Pancreas (tissue), 10 donors: Measurements from ENCODE around the gene HOXB4. TPM values are rescaled to one million over a fixed set of nuclear protein-coding genes. Genes with fewer than 3 reads are reported as not detected.
A peak's percentile ranks its signal among the peaks of the same experiment; 100 is the strongest.

Experiments used
- ATAC-seq, 4 donors: fragments of 200-7000 bp; cut with Tn5 transposase; one replicate each; pipeline versions ENCODE4 v1.8.0 to v1.9.1; 2020; ENCODE audit warnings: mild to moderate bottlenecking in 4 of 4, moderate library complexity in 4 of 4
- DNase-seq, 6 donors: peaks; one replicate each; pipeline ENCODE4 v3.0.0-alpha.2; 2020
- FAIRE-seq: peaks from 2 replicates; lab custom pipeline; 2012; peaks lifted over from hg19 to GRCh38; lab: Jason Lieb, UNC
- H3K27ac ChIP-seq, 4 donors: fragments of 200-600 bp; sonication (generic); 1 replicate in 3 of 4; 2 replicates in 1 of 4; pipeline versions ENCODE4 v1.5.0 to v1.8.0; 2020
- H3K27me3 ChIP-seq, 4 donors: fragments of 200-600 bp; one replicate each; pipeline ENCODE4 v1.8.0; 2021
- H3K36me3 ChIP-seq, 3 donors: fragments of 200-600 bp; sonication (generic) in 1 of 3; one replicate each; pipeline versions ENCODE4 v1.5.0 to v1.8.0; 2020 to 2021
- H3K4me1 ChIP-seq, 3 donors: fragments of 200-600 bp; one replicate each; pipeline ENCODE4 v1.8.0; 2021
- H3K4me3 ChIP-seq, 4 donors: fragments of 200-600 bp; sonication (generic) in 2 of 4; one replicate each; pipeline versions ENCODE4 v1.5.0 to v1.8.0; 2020 to 2021
- H3K9me3 ChIP-seq, 4 donors: fragments of 200-600 bp; one replicate each; pipeline ENCODE4 v1.8.0; 2021
- CTCF ChIP-seq, 4 donors: fragments of 200-600 bp; sonication (generic) in 3 of 4; IDR thresholded peaks; one replicate each; pipeline versions ENCODE4 v1.5.0 to v1.8.0; 2021; ENCODE audit warnings: antibody characterized with exemption in 4 of 4
- WGBS, 2 donors: extraction: QIAGEN DNeasy Blood & Tissue Kit; methylation state at CpG; one replicate each; pipeline ENCODE4 v1.1.7; 2013; 5-methylcytosine and 5-hydroxymethylcytosine counted together
- intact Hi-C, 3 donors: fragments of 100-400 bp; cut with DNase I; formaldehyde crosslinking; loops; one replicate each; pipeline versions ENCODE4 v1.11.1 to v1.14.2; 2022
- polyA plus RNA-seq, 2 donors: library from polyadenylated mRNA; stranded (reverse); fragments of 200-250 nt; gene quantifications; one replicate each; pipeline ENCODE4 v1.2.3, GENCODE V29; 2013
- total RNA-seq, 6 donors: library from RNA; stranded (reverse); fragmentation: NEBNext Ultra II Directional in 4 of 6; extraction: Animal tissue kit (Norgen Biotek cat#: 25700) in 4 of 6; gene quantifications; one replicate each; pipeline versions ENCODE4 v1.2.1 to v1.2.4, GENCODE V29; 2021 to 2023
- donor health status: healthy with polysubstance abuse.
- donor health status: DM: no; HTN: no; CAD: no; lungs with moderate emphysema.
- donor health status: DM: no; HTN: no; CAD: no.
- donor health status: control.
- donor health status: control.
- donor health status: Bipolar disorder and iron deficiency.
- donor health status: DM: yes; HTN: yes; CAD: no.
- donor health status: DM: no; HTN: no; CAD: no.
- donor health status: DM: no; HTN: no; CAD: no.
- donor health status: DM: yes; HTN: yes; CAD: no.

Gene HOXB4
- total and polyA plus RNA-seq, 8 donors, result 0.22 to 2.5 (median 0.78) TPM

GRCh38 chr17:48546924-48547807, 31.0 kb downstream of the HOXB4 start:
- TF ChIP-seq CTCF (IDR thresholded peaks at IDR 0.05), result no peak
- no peak for DNase-seq
- intact Hi-C loops, result no loop called here
- Histone ChIP-seq H3K4me1 (no peaks in the 10 kb centered on the region), H3K4me3 (peak overlapping the region in 1 of 4 donors; percentile 7), H3K27ac (no peak overlapping the region), H3K9me3 (no peaks in the 10 kb centered on the region), H3K27me3 (peaks cover 0 to 34% (median 2%) of the 10 kb centered on the region in 4 donors), H3K36me3 (no peaks in the 10 kb centered on the region)
- ATAC-seq, result no peak
- FAIRE-seq, result no peak
- WGBS, 2 donors, result 46 to 47% methylated on average over 10 of the region's 10 CpGs

- no peaks in the 10 kb centered on the region for H3K36me3 ChIP-seq
- FAIRE-seq (no peak), ATAC-seq (no peak), DNase-seq (no peak)
- 42 to 47% methylated on average over 10 of the region's 10 CpGs for WGBS, 2 donors
- no peak for TF ChIP-seq CTCF (IDR thresholded peaks at IDR 0.05)
- no peaks in the 10 kb centered on the region for H3K9me3 ChIP-seq
- H3K4me3 ChIP-seq, result no peak overlapping the region
- H3K4me1 ChIP-seq, result no peaks in the 10 kb centered on the region
- intact Hi-C loops, result no loop called here
- H3K27me3 ChIP-seq, result peaks cover 0 to 36% (median 2%) of the 10 kb centered on the region in 4 donors
- no peak overlapping the region for H3K27ac ChIP-seq
These were observed 31.8 kb downstream of the HOXB4 start for GRCh38 chr17:48546137-48546923.

GRCh38 chr17:48545539-48545938, 32.6 kb downstream of the HOXB4 start:
- no peak for DNase-seq
- no peaks in the 10 kb centered on the region for H3K4me1 ChIP-seq

GRCh38 chr17:48545022-48545375, 33.2 kb downstream of the HOXB4 start, which contains the start of gene HOXB2:
Gene HOXB2 (minus strand): TSS chr17:48545109. CDS start chr17:48544911, 198 bp downstream.
- ATAC-seq (no peak), DNase-seq (no peak), FAIRE-seq (no peak)
- Histone ChIP-seq H3K27me3 (peaks cover 0 to 37% (median 2%) of the 10 kb centered on the region in 4 donors), H3K36me3 (no peaks in the 10 kb centered on the region), H3K4me3 (peak within 1 kb of the TSS; percentile 23 to 54 (median 32)), H3K27ac (peak within 1 kb of the TSS in 2 of 4 donors; percentile 69 to 72), H3K9me3 (no peaks in the 10 kb centered on the region), H3K4me1 (no peaks in the 10 kb centered on the region)
- intact Hi-C loops, result no loop called here
- TF ChIP-seq CTCF (IDR thresholded peaks at IDR 0.05), result no peak
- 48 to 55% methylated on average over 12 of the region's 12 CpGs for WGBS, 2 donors

More at GRCh38 chr17:48545539-48545938, 32.6 kb downstream of the HOXB4 start:
- no peak for TF ChIP-seq CTCF (IDR thresholded peaks at IDR 0.05)
- FAIRE-seq (no peak), ATAC-seq (no peak)
- WGBS, 2 donors, result 94 to 100% methylated on average over 1 of the region's 1 CpG
- H3K4me3 ChIP-seq, result no peak overlapping the region
- H3K27ac ChIP-seq, result no peak overlapping the region
- no peaks in the 10 kb centered on the region for H3K9me3 ChIP-seq
- H3K27me3 ChIP-seq, result peaks cover 0 to 38% (median 2%) of the 10 kb centered on the region in 4 donors
- no peaks in the 10 kb centered on the region for H3K36me3 ChIP-seq
- intact Hi-C loops, result no loop called here
